HG02798 (cell line): Measurements from ENCODE around the gene CLCN1.

ENCODE experiments used
- ATAC-seq: cut with Tn5 transposase; IDR thresholded peaks from one replicate; pipeline ENCODE4 v1.9.1; 2021; ENCODE audit warnings: mild to moderate bottlenecking; ENCODE audit not compliant: unreplicated experiment, poor library complexity

CLCN1 gene

DNA sequence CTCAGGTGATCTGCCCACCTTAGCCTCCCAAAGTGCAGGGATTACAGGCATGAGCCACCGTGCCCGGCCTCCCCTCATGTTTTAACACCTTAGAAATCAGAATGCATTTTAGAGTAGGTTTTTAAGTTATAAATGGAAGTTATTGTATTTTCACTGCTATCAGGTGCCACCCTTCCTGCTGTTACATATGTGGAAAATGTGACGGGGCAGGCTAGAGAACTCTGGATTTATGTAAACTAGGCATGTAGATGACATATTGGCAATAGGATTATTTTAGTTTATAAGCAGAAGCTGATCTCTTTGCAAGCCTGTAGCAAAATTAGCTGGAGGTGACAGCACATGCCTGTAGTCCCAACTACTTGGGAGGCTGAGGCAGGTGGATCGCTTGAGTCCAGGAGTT is 25.6 kb upstream of the CLCN1 start:
- no peak for ATAC-seq

DNA sequence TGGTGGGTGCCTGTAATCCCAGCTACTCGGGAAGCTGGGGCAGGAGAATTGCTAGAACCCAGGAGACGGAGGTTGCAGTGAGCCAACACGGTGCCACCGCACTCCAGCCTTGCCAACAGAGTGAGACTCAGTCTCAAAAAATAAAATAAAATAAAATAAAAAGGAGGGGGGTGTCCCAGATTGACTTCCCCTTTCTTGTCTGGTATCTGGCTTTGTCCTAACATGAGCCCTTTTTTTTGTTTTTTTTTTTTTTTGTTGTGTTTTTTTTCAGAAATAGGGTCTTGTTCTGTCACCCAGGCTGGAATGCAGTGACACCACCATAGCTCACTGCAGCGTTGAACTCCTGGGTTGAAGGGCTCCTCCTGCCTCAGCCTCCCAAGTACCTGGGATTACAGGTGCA is 23.0 kb upstream of the CLCN1 start:
- no peak for ATAC-seq

GRCh38 chr7:143295870-143296269 is 20.0 kb upstream of the CLCN1 start:
- ATAC-seq, result no peak

- no peak for ATAC-seq
Measured at GRCh38 chr7:143296686-143297085, 19.2 kb upstream of the CLCN1 start.

GRCh38 chr7:143299346-143299745 is 16.6 kb upstream of the CLCN1 start:
- ATAC-seq, result no peak

DNA sequence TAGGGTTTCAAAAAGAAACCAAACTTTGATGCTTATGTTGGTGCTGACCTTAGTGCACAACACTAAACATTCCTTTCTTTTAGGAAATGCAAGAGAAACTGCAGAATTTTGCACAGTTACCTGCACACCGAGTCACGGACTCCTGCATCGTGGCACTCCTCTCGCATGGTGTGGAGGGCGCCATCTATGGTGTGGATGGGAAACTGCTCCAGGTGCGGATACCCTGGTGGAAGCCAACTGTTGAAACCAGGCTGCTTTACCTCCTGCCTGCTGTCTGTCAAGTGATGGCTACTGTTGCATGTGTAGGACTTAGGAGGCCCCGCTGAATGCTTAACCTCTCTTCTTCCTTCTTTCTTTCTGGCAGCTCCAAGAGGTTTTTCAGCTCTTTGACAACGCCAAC is 16.1 kb upstream of the CLCN1 start:
- ATAC-seq, result no peak

DNA sequence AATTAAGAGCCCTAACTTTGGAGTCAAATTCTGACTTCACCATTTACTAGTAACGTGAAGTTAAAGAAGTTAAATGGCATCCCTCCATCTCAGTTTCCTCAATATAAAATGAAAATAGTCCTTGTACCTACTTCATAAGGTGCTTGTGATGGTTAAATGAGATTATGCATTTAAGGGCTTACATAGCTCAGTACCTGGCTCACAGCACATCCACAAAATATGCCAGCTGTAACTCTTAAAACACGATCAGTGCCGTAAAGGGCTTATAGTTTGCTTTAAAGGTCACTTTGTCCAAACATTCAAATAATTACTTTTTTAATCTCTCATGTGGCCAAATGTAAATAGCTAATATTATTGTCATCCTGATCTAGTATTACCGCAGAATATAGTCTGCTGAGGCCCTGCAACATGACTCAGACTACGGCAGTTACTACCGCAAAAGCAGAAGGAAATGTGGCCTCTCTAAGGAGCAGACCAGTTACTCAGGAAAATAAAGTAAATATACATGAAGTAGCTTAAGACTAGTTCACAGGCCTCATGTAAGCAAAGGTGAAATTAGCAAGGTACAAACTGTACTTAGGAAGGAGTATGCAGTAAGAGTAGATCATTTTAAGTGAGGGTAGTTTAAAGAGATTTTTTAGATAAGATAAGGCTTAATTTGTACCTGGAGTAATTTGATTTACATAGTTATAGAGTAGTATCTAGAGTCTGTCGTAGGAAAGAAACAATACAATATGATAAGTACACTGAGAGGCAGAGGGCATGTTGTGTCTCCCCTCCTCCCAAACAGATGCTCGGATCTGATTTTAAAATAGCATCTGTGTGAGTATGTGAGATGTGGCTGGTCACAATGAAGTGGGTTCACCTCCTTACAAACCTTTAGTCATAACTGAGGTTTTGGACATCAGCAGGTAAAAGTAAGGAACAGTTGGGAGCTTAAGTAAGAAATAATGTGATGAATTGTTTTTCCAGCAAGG is 14.7 kb upstream of the CLCN1 start:
- no peak for ATAC-seq

DNA sequence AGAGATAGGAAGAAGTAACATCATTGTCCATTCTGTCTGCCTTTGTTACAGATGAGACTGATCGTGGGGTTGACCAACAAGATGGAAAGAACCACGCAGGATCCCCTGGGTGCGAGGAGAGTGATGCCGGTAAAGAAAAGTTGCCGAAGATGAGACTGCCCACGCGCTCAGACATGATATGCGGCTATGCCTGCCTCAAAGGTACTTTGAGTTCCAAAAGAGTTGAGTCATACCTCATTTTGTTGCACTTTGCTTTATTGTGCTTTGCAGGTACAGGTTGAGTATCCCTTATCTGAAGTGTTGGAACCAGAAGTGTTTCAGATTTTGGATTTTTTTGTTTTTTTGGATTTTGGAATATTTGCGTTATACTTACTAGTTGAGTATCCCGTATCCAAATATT is 12.2 kb upstream of the CLCN1 start:
- no peak for ATAC-seq

DNA sequence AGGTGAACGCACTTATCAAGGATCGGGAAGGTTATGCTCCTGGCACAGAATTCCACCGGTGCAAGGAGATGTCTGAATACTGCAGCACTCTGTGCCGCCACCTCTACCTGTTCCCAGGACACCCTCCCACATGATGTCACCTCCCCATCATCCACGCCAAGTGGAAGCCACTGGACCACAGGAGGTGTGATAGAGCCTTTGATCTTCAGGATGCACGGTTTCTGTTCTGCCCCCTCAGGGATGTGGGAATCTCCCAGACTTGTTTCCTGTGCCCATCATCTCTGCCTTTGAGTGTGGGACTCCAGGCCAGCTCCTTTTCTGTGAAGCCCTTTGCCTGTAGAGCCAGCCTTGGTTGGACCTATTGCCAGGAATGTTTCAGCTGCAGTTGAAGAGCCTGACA is 11.0 kb upstream of the CLCN1 start:
- no peak for ATAC-seq

DNA sequence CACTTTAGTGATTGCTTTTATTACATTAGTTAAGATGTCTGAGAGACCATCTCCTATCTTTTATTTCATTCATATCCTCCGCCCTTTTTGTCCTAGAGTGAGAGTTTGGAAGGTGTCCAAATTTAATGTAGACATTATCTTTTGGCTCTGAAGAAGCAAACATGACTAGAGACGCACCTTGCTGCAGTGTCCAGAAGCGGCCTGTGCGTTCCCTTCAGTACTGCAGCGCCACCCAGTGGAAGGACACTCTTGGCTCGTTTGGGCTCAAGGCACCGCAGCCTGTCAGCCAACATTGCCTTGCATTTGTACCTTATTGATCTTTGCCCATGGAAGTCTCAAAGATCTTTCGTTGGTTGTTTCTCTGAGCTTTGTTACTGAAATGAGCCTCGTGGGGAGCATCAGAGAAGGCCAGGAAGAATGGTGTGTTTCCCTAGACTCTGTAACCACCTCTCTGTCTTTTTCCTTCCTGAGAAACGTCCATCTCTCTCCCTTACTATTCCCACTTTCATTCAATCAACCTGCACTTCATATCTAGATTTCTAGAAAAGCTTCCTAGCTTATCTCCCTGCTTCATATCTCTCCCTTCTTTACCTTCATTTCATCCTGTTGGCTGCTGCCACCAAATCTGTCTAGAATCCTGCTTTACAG is 10.4 kb upstream of the CLCN1 start:
- ATAC-seq, result peak; percentile 37

- no peak for ATAC-seq
Measured at GRCh38 chr7:143308632-143309031, 7.3 kb upstream of the CLCN1 start.

GRCh38 chr7:143314127-143314526 is 1.8 kb upstream of the CLCN1 start:
- no peak for ATAC-seq

GRCh38 chr7:143316492-143316891 is 581 bp downstream of the CLCN1 start:
- no peak for ATAC-seq

DNA sequence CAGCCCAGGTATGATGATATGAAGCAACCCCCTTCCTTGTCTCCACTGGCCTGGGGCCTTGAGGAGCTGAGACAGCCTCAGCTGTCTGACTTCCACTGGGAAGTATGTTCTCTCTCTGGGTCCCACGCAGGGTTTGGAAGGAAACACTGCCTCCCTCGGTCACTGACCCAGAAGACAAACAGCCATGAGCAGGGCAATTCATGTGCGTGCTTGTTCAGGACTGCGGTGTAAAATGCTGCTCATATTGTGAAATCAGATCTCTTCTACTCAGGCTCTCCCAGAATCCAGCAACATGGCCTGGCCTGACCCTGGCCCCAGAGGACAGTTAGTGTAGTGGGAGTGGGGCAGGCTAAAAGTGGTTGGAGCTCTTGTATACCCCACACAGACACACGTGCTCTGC is 2.8 kb downstream of the CLCN1 start:
- no peak for ATAC-seq

GRCh38 chr7:143320620-143321019 is 4.7 kb downstream of the CLCN1 start:
- ATAC-seq, result no peak

GRCh38 chr7:143321242-143321641 is 5.3 kb downstream of the CLCN1 start:
- ATAC-seq, result no peak

DNA sequence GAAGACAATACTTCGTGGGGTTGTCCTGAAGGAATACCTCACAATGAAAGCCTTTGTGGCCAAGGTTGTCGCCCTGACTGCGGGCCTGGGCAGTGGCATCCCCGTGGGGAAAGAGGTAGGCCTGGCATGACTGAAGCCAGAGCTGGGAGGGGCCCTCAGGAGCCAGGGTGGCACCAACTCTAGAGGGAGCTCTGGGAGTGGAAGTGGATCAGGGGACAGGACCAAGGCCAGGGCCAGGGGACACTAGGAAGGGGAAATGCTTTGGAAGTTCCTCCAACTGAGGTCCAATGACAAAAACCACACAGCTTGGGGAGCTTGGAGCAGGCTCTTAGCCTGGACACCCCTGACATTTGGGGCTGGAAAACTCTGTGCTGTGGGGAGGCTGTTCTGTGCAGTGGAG is 5.8 kb downstream of the CLCN1 start:
- ATAC-seq, result no peak

DNA sequence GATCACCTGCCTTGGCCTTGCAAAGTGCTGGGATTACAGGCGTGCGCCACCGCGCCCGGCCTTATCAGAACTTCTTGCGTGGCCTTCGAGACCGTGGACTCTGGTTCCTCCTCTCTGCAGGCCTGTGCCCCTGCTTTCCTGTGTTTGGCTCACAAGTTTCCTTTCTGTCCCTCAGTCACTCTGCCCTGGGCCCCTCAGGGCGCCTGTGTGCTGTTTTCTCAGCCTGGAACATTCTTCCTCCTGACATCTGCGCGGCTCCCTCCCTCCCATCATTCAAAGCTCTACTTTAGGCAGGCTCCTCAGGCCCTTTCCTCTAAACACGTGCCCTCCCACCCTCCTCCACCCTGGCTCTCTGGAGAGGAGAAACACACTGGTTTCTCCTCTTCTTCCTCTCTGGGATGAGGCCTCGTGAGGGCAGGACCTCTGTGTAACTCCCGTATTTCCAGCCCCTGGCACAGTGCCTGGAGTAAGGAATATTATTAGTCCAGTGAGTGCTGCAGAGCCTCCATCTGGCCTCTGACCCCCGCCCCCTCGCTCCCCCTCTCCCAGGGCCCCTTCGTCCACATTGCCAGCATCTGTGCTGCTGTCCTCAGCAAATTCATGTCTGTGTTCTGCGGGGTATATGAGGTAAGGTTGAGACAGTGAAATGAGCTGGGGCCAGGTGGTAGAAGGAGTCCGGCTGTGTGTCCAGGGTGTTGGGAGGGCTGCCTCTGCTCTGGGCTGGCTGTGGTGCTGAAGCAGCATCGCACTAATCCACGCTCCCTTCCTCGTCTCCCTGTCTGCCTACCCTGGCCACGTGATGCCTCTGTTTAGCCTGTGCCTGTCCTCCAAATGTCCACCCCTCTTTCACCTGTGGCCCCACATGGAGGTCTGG is 7.1 kb downstream of the CLCN1 start:
- no peak for ATAC-seq

- no peak for ATAC-seq
Measured at GRCh38 chr7:143323653-143324052, 7.7 kb downstream of the CLCN1 start.

- peak; percentile 60 for ATAC-seq
Measured at GRCh38 chr7:143325240-143325639, 9.3 kb downstream of the CLCN1 start.

- ATAC-seq, result no peak
Measured at GRCh38 chr7:143327903-143328302, 12.0 kb downstream of the CLCN1 start.
